ENCODE results near the gene HYAL3.
"Not testable (repeated sequence)": the region's sequence is repeated elsewhere in the genome, so short reads cannot be mapped to it uniquely, and the experiment has no call there.

HYAL3 gene

GRCh38 chr3:50271314-50271936 is 27.8 kb downstream of the HYAL3 start:
- DNase-seq (ENCODE audit: low read depth in 1 of 2, low spot score in 1 of 2) = no peak

GRCh38 chr3:50270422-50271224 is 28.6 kb downstream of the HYAL3 start:
- no peak for DNase-seq (ENCODE audit: low read depth in 1 of 2, low spot score in 1 of 2)

DNA sequence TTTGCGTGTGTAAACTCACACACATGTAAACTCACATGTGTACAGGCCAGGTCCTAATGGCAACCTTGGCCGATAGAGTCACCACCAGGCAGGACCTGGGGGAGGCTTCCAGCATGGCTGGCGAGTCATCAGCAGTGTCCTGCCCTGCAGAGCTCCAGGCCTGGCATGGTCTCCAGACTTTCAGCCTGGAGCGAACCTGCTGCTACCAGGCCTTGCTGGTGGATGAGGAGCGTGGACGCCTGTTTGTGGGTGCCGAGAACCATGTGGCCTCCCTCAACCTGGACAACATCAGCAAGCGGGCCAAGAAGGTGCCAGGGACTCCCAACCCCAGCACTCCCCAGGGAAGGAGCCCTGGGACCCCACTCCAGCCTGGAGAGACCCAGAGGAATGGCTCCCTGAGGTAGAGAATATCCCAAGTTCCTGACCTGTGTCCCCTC is 29.2 kb downstream of the HYAL3 start:
- DNase-seq (ENCODE audit: low read depth in 1 of 2, low spot score in 1 of 2) = no peak

DNA sequence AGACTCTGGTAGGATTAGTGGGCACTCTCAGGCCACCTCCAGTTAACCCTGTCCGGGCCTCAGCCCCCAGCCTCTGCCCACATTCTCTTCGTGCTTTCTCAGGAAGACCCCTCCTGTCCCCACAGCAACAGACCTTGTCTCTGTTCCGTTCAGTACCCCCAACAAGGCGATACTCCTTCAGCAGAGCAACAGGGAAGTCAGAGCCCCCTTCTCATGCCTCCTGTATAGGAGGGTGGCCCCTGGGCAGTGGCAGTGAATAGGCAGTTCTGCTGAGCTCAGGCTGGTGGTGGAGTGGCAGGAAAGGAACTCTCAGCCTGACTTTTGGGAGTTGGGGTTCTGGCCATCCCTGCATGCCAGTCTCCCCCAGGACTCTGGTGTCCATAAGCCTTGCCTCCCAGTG is 29.7 kb downstream of the HYAL3 start:
- no peak for DNase-seq (ENCODE audit: low read depth in 1 of 2, low spot score in 1 of 2)

DNA sequence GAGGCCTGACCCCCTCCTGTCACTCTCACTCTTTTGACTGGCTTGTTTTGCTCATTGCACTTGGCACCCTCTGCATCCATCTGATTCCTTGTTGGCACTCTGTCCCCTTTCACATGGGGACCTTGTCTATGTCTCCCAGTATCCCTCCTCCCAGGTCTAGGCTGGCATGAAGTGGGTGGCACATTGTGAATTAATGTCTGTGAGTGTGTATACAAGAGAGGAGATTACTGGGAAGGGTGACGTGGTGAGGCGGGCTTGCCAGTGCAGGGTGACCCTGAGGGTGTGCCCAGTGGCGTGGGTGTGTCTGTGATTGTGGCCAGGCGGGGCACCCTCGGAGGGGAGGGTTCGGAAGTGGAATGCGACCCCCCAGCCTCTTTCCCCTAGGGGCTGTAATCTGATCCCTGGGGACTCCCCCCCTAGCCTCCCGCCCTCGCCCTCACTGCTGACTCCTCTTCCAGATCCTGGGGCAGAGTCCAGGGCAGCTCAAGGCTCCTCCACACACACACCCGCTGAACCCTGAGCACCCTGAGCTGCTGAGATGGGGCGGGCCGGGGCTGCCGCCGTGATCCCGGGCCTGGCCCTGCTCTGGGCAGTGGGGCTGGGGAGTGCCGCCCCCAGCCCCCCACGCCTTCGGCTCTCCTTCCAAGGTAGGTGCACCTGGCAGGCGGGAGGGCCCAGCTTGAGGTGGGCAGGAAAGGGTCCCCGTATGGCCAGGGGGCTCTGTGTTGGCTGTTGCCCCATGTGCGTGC is 30.3 kb downstream of the HYAL3 start, which contains the start of gene SEMA3B:
SEMA3B (plus strand) TSS at position 445 of the 749 bp plus-strand sequence; CDS start at position 539, 94 bp downstream.
- no peak for DNase-seq (ENCODE audit: low read depth in 1 of 2, low spot score in 1 of 2)

DNA sequence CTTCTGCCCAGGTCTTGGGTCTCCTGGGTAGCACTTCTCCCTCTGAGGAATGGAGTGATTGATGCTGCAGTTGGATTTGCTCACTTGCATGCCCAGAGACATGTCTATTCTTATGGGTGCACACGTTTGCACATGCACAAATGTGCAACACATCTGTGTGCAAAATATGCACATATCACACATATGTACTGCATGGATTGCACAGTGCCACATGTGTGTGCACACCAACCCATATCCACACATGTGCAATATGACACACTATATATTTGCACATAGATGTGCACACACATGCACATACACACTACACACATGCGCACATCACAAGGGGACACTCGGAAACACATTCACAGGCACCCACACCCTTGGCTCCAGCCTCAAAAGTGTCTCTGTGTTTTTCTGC is 30.9 kb downstream of the HYAL3 start:
- no peak for DNase-seq (ENCODE audit: low read depth in 1 of 2, low spot score in 1 of 2)

- DNase-seq (ENCODE audit: low read depth in 1 of 2, low spot score in 1 of 2) = no peak
Measured at GRCh38 chr3:50267280-50267913, 31.8 kb downstream of the HYAL3 start.

DNA sequence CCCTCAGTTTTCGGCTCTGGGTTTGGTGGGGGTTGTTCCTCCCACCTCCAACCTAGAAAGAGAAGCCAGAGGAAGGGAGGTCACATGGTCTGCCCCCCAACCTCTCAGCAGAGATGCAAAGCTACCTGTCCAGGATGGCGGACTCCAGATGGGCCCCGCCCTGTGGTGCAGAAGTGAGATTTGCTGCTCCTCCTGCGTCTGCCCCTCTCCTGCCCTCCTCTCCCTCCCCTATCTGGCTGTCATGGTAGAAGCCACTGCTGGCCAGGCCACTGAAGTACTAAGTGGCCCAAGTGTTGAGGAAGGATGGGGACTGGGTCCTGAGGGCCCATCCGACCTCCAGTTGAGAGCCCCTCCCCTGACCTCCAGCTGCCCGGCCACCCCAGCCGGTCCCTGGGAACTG is 32.4 kb downstream of the HYAL3 start:
- no peak for DNase-seq (ENCODE audit: low read depth in 1 of 2, low spot score in 1 of 2)

GRCh38 chr3:50266017-50266416 is 33.2 kb downstream of the HYAL3 start:
- no peak for DNase-seq (ENCODE audit: low read depth in 1 of 2, low spot score in 1 of 2)

GRCh38 chr3:50265571-50265970 is 33.6 kb downstream of the HYAL3 start:
- no peak for DNase-seq (ENCODE audit: low read depth in 1 of 2, low spot score in 1 of 2)

GRCh38 chr3:50264964-50265485 is 34.2 kb downstream of the HYAL3 start:
- DNase-seq (ENCODE audit: low read depth in 1 of 2, low spot score in 1 of 2) = no peak

DNA sequence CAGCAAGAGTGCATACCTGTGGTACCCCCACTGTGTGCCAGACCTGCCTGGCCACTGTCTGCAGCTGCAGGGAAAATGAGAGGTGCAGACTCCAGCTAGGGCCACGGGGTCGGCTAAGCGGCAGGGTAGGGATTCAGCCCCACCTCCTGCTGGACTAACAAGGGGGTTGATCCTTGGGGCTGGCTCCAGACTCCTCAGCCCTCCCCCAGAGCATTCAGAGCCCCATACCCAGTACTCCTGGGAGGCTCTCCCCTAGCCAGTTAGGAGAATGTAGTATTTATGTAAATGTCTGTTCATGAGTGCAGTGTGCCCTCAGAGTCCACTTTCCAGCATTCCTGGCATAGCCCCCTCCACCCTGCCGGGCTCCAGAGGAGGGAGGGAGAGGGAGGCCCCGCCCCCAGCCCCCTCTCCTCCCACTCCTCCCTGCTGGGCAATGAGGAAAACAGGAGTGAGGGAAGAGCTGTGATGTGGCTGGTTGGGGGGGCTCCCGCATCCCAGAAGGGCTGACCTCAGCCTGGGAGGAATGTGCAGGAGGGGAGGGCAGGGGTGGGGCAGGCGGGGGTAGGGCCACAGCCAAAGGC is 34.7 kb downstream of the HYAL3 start:
- no peak for DNase-seq (ENCODE audit: low read depth in 1 of 2, low spot score in 1 of 2)

- no peak for DNase-seq (ENCODE audit: low read depth in 1 of 2, low spot score in 1 of 2)
Measured at GRCh38 chr3:50263478-50264382, 35.5 kb downstream of the HYAL3 start.

DNA sequence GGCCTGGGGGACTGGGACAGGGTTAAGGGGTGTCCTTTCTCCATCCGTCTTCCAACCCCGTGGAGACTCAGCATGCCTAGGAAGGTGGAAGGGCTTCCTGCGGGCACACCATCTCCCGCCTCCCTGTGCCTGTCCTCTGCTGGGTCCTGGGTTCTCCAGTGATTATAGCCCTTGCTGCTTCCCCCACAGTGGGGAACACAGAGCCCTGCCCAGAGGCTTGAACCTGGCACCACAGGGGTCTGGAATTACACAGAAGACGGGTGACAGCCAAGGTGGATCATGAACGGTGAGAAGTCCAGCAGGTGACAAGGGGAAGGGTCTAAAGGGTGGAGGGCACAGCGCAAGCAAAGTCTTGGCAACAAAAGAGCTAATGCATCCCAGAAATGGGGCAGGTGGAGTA is 36.4 kb downstream of the HYAL3 start:
- DNase-seq (ENCODE audit: low read depth in 1 of 2, low spot score in 1 of 2) = no peak

GRCh38 chr3:50262200-50262599 is 37.0 kb downstream of the HYAL3 start:
- not testable (repeated sequence) for DNase-seq (ENCODE audit: low read depth in 1 of 2, low spot score in 1 of 2)

- DNase-seq (ENCODE audit: low read depth in 1 of 2, low spot score in 1 of 2) = no peak
Measured at GRCh38 chr3:50261505-50261904, 37.7 kb downstream of the HYAL3 start.

DNA sequence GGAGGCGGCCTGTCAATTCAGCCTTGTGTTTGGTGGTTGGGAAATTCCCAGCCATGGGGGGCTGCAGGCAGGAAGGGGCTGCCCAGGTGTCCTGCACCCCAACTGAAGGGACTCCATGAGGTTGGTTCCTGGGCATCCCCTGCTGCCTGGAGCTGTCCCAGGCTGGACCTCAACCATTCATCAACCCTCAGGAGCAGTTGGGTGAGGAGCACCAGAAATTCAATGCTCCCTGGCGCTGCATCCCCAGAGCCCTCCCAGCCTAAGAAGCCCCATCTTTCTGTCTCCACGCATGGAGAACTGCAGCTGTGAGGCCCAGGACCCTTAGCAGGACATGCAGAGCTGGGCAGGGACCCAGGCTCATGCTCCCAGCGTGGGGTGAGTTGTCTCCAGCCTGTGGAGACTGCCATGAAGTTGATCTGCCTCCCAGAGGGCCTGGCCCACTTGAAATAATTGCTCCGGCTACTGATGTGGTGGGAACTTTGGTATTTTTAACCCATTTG is 38.2 kb downstream of the HYAL3 start:
- no peak for DNase-seq (ENCODE audit: low read depth in 1 of 2, low spot score in 1 of 2)

DNA sequence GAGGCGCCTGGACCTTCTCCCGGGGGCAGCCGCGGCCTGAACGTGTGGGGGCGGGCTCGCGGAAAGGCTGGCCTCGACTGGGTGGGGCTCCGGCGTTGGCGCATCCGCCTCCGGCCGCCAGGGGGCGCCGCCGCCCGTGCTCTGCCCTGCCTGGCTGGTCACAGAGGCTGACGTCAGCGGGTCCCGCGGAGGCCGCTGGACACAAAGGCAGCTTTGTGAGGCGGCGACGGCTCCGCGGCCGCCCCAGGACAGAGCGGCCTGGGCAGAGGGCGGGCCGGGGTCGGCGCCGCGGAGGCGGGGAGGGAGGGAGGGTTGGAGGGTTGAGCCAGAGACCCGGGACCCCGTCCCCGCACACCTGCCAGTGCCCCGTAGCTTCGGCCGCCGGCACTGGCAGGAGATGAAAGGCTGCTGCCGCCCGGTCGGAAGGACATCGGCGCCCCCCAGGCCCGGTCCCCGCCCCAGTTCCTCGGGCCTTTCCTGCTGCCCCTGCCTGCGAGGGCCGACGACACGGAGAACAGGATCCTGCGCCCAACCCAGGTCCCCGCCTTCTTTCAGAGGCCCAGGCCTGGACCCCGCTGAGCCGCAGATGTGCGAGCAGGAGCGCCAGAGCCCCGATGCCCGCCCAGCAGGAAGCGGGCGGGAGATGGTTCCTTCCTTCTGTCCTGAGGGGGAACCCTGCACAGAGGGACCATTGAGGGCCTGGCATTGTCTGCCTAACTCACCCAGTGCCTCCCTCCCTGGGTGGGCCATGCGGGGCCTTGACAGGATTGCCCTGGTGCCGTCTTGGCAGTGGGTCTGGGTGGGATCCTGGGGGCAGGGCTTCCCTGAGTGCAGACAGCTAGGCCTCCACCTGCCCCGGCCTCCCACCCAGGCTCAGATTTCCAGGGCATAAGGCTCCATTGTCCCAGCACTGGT is 38.9 kb downstream of the HYAL3 start:
- peak; percentile 59 to 78 for DNase-seq (ENCODE audit: low read depth in 1 of 2, low spot score in 1 of 2)

Measured in activated T-helper 1 cell treated with anti-CD3 and anti-CD28 coated beads, Interleukin-2, amount 50 U/mL, for 16 hours (primary cell).